ENCODE data around the gene SEMA6A. TPM values are rescaled to one million over a fixed set of nuclear protein-coding genes. Genes with fewer than 3 reads are reported as not detected.

Gene SEMA6A
- total RNA-seq, 4 donors from 2014 or later, result 2.5 to 6.5 (median 2.7) TPM

DNA sequence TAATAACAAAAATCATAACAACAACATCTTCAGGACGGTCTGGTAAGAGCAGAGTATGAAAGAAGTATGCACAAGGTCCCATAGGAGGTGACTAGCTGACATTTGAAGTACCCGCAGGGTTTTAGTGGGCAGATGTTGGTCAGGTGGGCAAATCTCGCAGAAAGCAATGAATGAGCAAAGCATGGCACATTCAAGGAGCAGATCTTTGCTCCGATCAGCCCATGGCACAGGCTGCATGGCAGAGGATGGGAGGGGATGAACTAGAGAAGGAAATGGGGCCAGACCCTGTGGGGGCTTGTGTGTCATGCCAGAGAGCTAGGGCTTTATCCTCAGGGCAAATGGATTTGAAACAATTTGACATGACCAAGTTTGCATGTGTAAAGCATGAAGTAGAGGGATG lies 90.0 kb downstream of the SEMA6A start:
- ATAC-seq, result no peak
- H3K4me1 ChIP-seq, result no peaks in the 10 kb centered on the region
- H3K9me3 ChIP-seq, result no peaks in the 10 kb centered on the region
- H3K27me3 ChIP-seq, result no peaks in the 10 kb centered on the region
- no peak overlapping the region for H3K4me3 ChIP-seq
- intact Hi-C loops (cut with DNase I; ENCODE audit: low total_unique reads), result no loop called here
- no peaks in the 10 kb centered on the region for H3K36me3 ChIP-seq
- H3K27ac ChIP-seq, result no peak overlapping the region
- in situ Hi-C loops (cut with MboI; ENCODE audit: low sequenced_read_pairs in 4 of 4), result no loop called here
- TF ChIP-seq, protein P1, sequence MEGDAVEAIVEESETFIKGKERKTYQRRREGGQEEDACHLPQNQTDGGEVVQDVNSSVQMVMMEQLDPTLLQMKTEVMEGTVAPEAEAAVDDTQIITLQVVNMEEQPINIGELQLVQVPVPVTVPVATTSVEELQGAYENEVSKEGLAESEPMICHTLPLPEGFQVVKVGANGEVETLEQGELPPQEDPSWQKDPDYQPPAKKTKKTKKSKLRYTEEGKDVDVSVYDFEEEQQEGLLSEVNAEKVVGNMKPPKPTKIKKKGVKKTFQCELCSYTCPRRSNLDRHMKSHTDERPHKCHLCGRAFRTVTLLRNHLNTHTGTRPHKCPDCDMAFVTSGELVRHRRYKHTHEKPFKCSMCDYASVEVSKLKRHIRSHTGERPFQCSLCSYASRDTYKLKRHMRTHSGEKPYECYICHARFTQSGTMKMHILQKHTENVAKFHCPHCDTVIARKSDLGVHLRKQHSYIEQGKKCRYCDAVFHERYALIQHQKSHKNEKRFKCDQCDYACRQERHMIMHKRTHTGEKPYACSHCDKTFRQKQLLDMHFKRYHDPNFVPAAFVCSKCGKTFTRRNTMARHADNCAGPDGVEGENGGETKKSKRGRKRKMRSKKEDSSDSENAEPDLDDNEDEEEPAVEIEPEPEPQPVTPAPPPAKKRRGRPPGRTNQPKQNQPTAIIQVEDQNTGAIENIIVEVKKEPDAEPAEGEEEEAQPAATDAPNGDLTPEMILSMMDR (IDR thresholded peaks at IDR 0.05 in 4 of 5, conservative IDR thresholded peaks at IDR 0.05 in 1 of 5), result no peak
- no peak for DNase-seq

GRCh38 chr5:116482394-116482793 lies 92.2 kb downstream of the SEMA6A start:
- Histone ChIP-seq H3K27ac (no peak overlapping the region), H3K27me3 (no peaks in the 10 kb centered on the region), H3K36me3 (no peaks in the 10 kb centered on the region), H3K9me3 (no peaks in the 10 kb centered on the region), H3K4me1 (no peaks in the 10 kb centered on the region), H3K4me3 (no peak overlapping the region)
- DNase-seq (no peak), ATAC-seq (no peak)
- in situ Hi-C loops (cut with MboI; ENCODE audit: low sequenced_read_pairs in 4 of 4) (no loop called here), intact Hi-C loops (cut with DNase I; ENCODE audit: low total_unique reads) (no loop called here)
- no peak for TF ChIP-seq POLR2A (IDR thresholded peaks at IDR 0.05)
- TF ChIP-seq, protein P1 (IDR thresholded peaks at IDR 0.05 in 4 of 5, conservative IDR thresholded peaks at IDR 0.05 in 1 of 5), result no peak

GRCh38 chr5:116480894-116481510 lies 93.6 kb downstream of the SEMA6A start:
- no peaks in the 10 kb centered on the region for H3K36me3 ChIP-seq
- intact Hi-C loops (cut with DNase I; ENCODE audit: low total_unique reads), result no loop called here
- no peak overlapping the region for H3K27ac ChIP-seq
- DNase-seq (no peak), ATAC-seq (no peak)
- TF ChIP-seq POLR2A (IDR thresholded peaks at IDR 0.05), result no peak
- TF ChIP-seq, protein P1 (IDR thresholded peaks at IDR 0.05 in 4 of 5, conservative IDR thresholded peaks at IDR 0.05 in 1 of 5), result no peak
- H3K4me3 ChIP-seq, result no peak overlapping the region
- H3K9me3 ChIP-seq, result no peaks in the 10 kb centered on the region
- no peaks in the 10 kb centered on the region for H3K4me1 ChIP-seq
- in situ Hi-C loops (cut with MboI; ENCODE audit: low sequenced_read_pairs in 4 of 4), result no loop called here
- H3K27me3 ChIP-seq, result no peaks in the 10 kb centered on the region

GRCh38 chr5:116479776-116480675 lies 94.6 kb downstream of the SEMA6A start:
- H3K4me1 ChIP-seq, result no peaks in the 10 kb centered on the region
- TF ChIP-seq, protein P1 (IDR thresholded peaks at IDR 0.05 in 4 of 5, conservative IDR thresholded peaks at IDR 0.05 in 1 of 5), result no peak
- TF ChIP-seq POLR2A (IDR thresholded peaks at IDR 0.05), result no peak
- H3K27me3 ChIP-seq, result no peaks in the 10 kb centered on the region
- in situ Hi-C loops (cut with MboI; ENCODE audit: low sequenced_read_pairs in 4 of 4), result no loop called here
- DNase-seq, result no peak
- H3K4me3 ChIP-seq, result no peak overlapping the region
- no peaks in the 10 kb centered on the region for H3K36me3 ChIP-seq
- intact Hi-C loops (cut with DNase I; ENCODE audit: low total_unique reads), result no loop called here
- no peak for ATAC-seq
- H3K27ac ChIP-seq, result no peak overlapping the region
- no peaks in the 10 kb centered on the region for H3K9me3 ChIP-seq

Measured in gastrocnemius medialis (tissue), 4 donors.